ENCODE results near the gene LTBP3. TPM values are rescaled to one million over a fixed set of nuclear protein-coding genes. Genes with fewer than 3 reads are reported as not detected.

LTBP3 gene
- total and polyA plus RNA-seq, 2 of the 13 experiments (the other 11 are each of a cell fraction or from before 2014, with no cell fraction given), result 12.2 to 68.1 TPM

DNA sequence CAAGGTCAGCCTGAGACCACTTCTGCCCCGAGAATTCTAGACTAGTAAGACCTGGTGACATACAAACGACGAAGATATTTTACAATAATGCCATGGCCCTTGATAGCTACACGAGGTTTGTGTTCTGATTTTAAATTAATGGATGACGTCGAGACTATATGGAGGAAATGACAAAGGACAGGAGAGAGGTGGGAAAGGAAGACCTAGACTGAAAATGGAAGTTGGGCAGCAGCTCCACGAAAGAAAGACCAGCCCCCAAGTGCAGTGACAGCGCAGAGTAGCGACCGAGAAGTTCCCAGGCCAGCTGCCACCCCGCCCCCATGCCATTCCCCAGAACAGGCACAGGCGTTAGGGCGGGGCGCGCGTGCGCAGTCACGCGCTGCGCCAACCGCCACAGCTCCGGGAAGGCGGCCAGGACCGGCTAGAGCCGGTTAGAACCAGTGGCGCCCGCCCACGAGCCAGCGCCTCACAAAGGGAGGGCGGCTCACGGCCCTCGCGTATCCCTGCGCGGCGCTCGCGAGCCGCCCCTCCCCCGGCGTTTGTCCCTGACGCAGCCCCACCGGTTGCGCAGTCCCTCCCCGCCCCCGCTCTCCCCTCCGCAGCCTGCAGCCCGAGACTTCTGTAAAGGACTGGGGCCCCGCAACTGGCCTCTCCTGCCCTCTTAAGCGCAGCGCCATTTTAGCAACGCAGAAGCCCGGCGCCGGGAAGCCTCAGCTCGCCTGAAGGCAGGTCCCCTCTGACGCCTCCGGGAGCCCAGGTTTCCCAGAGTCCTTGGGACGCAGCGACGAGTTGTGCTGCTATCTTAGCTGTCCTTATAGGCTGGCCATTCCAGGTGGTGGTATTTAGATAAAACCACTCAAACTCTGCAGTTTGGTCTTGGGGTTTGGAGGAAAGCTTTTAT lies 60.8 kb downstream of the LTBP3 start (continued):
- TF ChIP-seq, protein P1, sequence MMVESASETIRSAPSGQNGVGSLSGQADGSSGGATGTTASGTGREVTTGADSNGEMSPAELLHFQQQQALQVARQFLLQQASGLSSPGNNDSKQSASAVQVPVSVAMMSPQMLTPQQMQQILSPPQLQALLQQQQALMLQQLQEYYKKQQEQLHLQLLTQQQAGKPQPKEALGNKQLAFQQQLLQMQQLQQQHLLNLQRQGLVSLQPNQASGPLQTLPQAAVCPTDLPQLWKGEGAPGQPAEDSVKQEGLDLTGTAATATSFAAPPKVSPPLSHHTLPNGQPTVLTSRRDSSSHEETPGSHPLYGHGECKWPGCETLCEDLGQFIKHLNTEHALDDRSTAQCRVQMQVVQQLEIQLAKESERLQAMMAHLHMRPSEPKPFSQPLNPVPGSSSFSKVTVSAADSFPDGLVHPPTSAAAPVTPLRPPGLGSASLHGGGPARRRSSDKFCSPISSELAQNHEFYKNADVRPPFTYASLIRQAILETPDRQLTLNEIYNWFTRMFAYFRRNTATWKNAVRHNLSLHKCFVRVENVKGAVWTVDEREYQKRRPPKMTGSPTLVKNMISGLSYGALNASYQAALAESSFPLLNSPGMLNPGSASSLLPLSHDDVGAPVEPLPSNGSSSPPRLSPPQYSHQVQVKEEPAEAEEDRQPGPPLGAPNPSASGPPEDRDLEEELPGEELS (CRISPR knock-in tag; IDR thresholded peaks at IDR 0.05), result peak; percentile 81
- TF ChIP-seq, protein P2, sequence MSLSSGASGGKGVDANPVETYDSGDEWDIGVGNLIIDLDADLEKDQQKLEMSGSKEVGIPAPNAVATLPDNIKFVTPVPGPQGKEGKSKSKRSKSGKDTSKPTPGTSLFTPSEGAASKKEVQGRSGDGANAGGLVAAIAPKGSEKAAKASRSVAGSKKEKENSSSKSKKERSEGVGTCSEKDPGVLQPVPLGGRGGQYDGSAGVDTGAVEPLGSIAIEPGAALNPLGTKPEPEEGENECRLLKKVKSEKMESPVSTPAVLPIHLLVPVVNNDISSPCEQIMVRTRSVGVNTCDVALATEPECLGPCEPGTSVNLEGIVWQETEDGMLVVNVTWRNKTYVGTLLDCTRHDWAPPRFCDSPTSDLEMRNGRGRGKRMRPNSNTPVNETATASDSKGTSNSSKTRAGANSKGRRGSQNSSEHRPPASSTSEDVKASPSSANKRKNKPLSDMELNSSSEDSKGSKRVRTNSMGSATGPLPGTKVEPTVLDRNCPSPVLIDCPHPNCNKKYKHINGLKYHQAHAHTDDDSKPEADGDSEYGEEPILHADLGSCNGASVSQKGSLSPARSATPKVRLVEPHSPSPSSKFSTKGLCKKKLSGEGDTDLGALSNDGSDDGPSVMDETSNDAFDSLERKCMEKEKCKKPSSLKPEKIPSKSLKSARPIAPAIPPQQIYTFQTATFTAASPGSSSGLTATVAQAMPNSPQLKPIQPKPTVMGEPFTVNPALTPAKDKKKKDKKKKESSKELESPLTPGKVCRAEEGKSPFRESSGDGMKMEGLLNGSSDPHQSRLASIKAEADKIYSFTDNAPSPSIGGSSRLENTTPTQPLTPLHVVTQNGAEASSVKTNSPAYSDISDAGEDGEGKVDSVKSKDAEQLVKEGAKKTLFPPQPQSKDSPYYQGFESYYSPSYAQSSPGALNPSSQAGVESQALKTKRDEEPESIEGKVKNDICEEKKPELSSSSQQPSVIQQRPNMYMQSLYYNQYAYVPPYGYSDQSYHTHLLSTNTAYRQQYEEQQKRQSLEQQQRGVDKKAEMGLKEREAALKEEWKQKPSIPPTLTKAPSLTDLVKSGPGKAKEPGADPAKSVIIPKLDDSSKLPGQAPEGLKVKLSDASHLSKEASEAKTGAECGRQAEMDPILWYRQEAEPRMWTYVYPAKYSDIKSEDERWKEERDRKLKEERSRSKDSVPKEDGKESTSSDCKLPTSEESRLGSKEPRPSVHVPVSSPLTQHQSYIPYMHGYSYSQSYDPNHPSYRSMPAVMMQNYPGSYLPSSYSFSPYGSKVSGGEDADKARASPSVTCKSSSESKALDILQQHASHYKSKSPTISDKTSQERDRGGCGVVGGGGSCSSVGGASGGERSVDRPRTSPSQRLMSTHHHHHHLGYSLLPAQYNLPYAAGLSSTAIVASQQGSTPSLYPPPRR (CRISPR knock-in tag; IDR thresholded peaks at IDR 0.05; ENCODE audit: borderline replicate concordance), result peak; percentile 78; the same call in 1 of the 2 replicates
- TF ChIP-seq ZNF564 (CRISPR knock-in tag; IDR thresholded peaks at IDR 0.05) (peak; percentile 33; the same call in 1 of the 2 replicates), ZSCAN25 (CRISPR knock-in tag; IDR thresholded peaks at IDR 0.05) (peak; percentile 78; the same call in 1 of the 2 replicates), SETDB1 (CRISPR knock-in tag; IDR thresholded peaks at IDR 0.05; ENCODE audit: borderline replicate concordance) (no peak), MTA3 (CRISPR knock-in tag; IDR thresholded peaks at IDR 0.05) (no peak), ZSCAN9 (CRISPR knock-in tag; IDR thresholded peaks at IDR 0.05; ENCODE audit: borderline replicate concordance) (peak; percentile 51; the same call in 1 of the 2 replicates), MYC (CRISPR knock-in tag; IDR thresholded peaks at IDR 0.05; ENCODE audit: borderline replicate concordance) (peak; percentile 96), ZNF337 (CRISPR knock-in tag; IDR thresholded peaks at IDR 0.05; ENCODE audit: borderline replicate concordance, low read depth) (0 out of 2 replicates have a peak, but pooled peaks have one; percentile 31), ZFP62 (CRISPR knock-in tag; IDR thresholded peaks at IDR 0.05) (no peak), ELF4 (CRISPR knock-in tag; IDR thresholded peaks at IDR 0.05; ENCODE audit: borderline replicate concordance) (no peak), ZNF354B (CRISPR knock-in tag; IDR thresholded peaks at IDR 0.05) (no peak), HMG20B (CRISPR knock-in tag; conservative IDR thresholded peaks at IDR 0.05) (no peak), IKZF1 (IDR thresholded peaks at IDR 0.05) (no peak), MXI1 (IDR thresholded peaks at IDR 0.05; ENCODE audit: borderline replicate concordance, low read depth, low read length) (peak; percentile 90; the same call in 1 of the 3 replicates), ZNF143 (CRISPR knock-in tag; IDR thresholded peaks at IDR 0.05) (no peak)
- TF ChIP-seq, protein P3, sequence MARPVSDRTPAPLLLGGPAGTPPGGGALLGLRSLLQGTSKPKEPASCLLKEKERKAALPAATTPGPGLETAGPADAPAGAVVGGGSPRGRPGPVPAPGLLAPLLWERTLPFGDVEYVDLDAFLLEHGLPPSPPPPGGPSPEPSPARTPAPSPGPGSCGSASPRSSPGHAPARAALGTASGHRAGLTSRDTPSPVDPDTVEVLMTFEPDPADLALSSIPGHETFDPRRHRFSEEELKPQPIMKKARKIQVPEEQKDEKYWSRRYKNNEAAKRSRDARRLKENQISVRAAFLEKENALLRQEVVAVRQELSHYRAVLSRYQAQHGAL (CRISPR knock-in tag; IDR thresholded peaks at IDR 0.05; ENCODE audit: not compliant biosample characterization), result no peak
- TF ChIP-seq, protein P4, sequence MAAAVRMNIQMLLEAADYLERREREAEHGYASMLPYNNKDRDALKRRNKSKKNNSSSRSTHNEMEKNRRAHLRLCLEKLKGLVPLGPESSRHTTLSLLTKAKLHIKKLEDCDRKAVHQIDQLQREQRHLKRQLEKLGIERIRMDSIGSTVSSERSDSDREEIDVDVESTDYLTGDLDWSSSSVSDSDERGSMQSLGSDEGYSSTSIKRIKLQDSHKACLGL (CRISPR knock-in tag; IDR thresholded peaks at IDR 0.05), result peak; percentile 34; the same call in 1 of the 2 replicates
